OCI-LY1 (cell line): ENCODE results near the gene HAND2.

ENCODE experiments used
- H2AFZ ChIP-seq: fragments of 200-600 bp; sonication (generic), shearing (Covaris generic); 2 replicates; pipeline ENCODE4 v1.6.0; 2014; ENCODE audit warnings: antibody characterized with exemption, mild to moderate bottlenecking, low read length
- H3F3A ChIP-seq: fragments of 200-600 bp; sonication (generic), shearing (Covaris generic); 2 replicates; pipeline ENCODE4 v1.6.0; 2014; ENCODE audit warnings: mild to moderate bottlenecking, antibody characterized with exemption, low read length, moderate library complexity; ENCODE audit not compliant: insufficient read depth
- H3K27ac ChIP-seq: fragments of 200-600 bp; sonication (generic); 2 replicates; pipeline ENCODE4 v1.5.1; 2014; ENCODE audit warnings: low read length, mixed run types, mild to moderate bottlenecking, low read depth; ENCODE audit not compliant: poor library complexity, severe bottlenecking
- H3K27me3 ChIP-seq: fragments of 200-600 bp; sonication (generic); 2 replicates; pipeline ENCODE4 v1.6.0; 2014; ENCODE audit warnings: antibody characterized with exemption, mild to moderate bottlenecking, low read length, moderate library complexity; ENCODE audit not compliant: insufficient read depth
- H3K36me3 ChIP-seq: fragments of 200-600 bp; sonication (generic); 2 replicates; pipeline ENCODE4 v1.6.1; 2014; ENCODE audit warnings: mild to moderate bottlenecking, antibody characterized with exemption, low read length, moderate library complexity, mixed read lengths; ENCODE audit not compliant: insufficient read depth
- H3K4me1 ChIP-seq: fragments of 200-600 bp; sonication (generic); 2 replicates; pipeline ENCODE4 v1.5.1; 2014; ENCODE audit warnings: mild to moderate bottlenecking, low read length, moderate library complexity; ENCODE audit not compliant: insufficient read depth, severe bottlenecking
- H3K4me2 ChIP-seq: fragments of 200-600 bp; sonication (generic), shearing (Covaris generic); 2 replicates; pipeline ENCODE4 v1.6.1; 2014; ENCODE audit warnings: low read length
- H3K4me3 ChIP-seq: fragments of 200-600 bp; sonication (generic); 2 replicates; pipeline ENCODE4 v1.5.1; 2014; ENCODE audit warnings: low read length, low read depth, mild to moderate bottlenecking, mixed read lengths; ENCODE audit not compliant: poor library complexity, severe bottlenecking
- H3K79me2 ChIP-seq: fragments of 200-600 bp; shearing (Covaris generic); 2 replicates; pipeline ENCODE4 v1.6.1; 2016; ENCODE audit warnings: mixed run types, low read length, mixed read lengths; ENCODE audit not compliant: insufficient read depth
- H3K9ac ChIP-seq: fragments of 200-600 bp; sonication (generic), shearing (Covaris generic); 2 replicates; pipeline ENCODE4 v1.6.1; 2014; ENCODE audit warnings: mild to moderate bottlenecking, low read length, mixed read lengths
- H3K9me2 ChIP-seq: fragments of 200-600 bp; sonication (generic), shearing (Covaris generic); 2 replicates; pipeline ENCODE4 v1.6.1; 2014; ENCODE audit warnings: low read depth, mild to moderate bottlenecking, low read length, mixed read lengths
- H3K9me3 ChIP-seq: fragments of 200-600 bp; shearing (Covaris generic); 2 replicates; pipeline ENCODE4 v1.6.1; 2014; ENCODE audit warnings: low read length, mixed read lengths
- H4K20me1 ChIP-seq: fragments of 200-600 bp; sonication (generic), shearing (Covaris generic); 2 replicates; pipeline ENCODE4 v1.6.0; 2016; ENCODE audit warnings: mild to moderate bottlenecking, low read length; ENCODE audit not compliant: insufficient read depth
- CTCF ChIP-seq: fragments of 200-600 bp; sonication (generic), shearing (Covaris generic); IDR thresholded peaks from 2 replicates; pipeline ENCODE4 v1.5.1; 2017; ENCODE audit warnings: mild to moderate bottlenecking, antibody characterized with exemption, low read length, moderate library complexity, mixed read lengths
- EZH2 ChIP-seq: fragments of 200-600 bp; sonication (generic), shearing (Covaris generic); IDR thresholded peaks from 2 replicates; pipeline ENCODE4 v1.8.0; 2017; ENCODE audit warnings: borderline replicate concordance, mixed run types, mild to moderate bottlenecking, antibody characterized with exemption, low read length, moderate library complexity, mixed read lengths

Gene HAND2

GRCh38 chr4:173575482-173576152 is 45.6 kb upstream of the HAND2 start:
- Histone ChIP-seq H3K27me3 (no peaks in the 10 kb centered on the region), H3K36me3 (no peaks in the 10 kb centered on the region), H3K9me2 (no peaks in the 10 kb centered on the region), H4K20me1 (no peaks in the 10 kb centered on the region), H3F3A (no peaks in the 10 kb centered on the region), H2AFZ (no peak overlapping the region), H3K4me3 (no peak overlapping the region), H3K27ac (no peak overlapping the region), H3K9ac (no peak overlapping the region), H3K79me2 (no peaks in the 10 kb centered on the region), H3K9me3 (no peaks in the 10 kb centered on the region), H3K4me1 (no peaks in the 10 kb centered on the region), H3K4me2 (no peak overlapping the region)
- TF ChIP-seq CTCF = no peak
- TF ChIP-seq EZH2 = no peak

DNA sequence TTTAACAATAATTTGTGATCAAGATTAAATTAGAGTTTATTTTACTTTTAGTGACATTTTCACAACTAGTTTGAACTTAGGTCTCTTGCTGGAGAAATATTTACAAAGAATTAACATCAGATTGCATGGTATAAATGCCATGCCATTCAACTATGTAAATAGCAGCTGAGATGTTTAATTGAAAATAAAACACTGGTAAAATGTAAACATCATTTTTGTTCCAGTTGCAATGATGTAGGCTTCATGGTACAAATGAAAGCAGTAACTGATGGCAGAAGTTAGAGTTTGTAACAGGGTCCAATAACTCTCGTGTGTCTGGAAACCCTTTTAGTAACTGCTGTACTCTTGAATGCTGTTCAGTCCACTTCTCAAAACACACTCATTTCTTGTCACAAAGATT is 43.7 kb upstream of the HAND2 start:
- no peaks in the 10 kb centered on the region for H3K36me3 ChIP-seq
- no peaks in the 10 kb centered on the region for H3K79me2 ChIP-seq
- H3K4me1 ChIP-seq = no peaks in the 10 kb centered on the region
- no peaks in the 10 kb centered on the region for H4K20me1 ChIP-seq
- H3K27me3 ChIP-seq = no peaks in the 10 kb centered on the region
- H3K4me3 ChIP-seq = no peak overlapping the region
- H3K9me3 ChIP-seq = no peaks in the 10 kb centered on the region
- H3K4me2 ChIP-seq = no peak overlapping the region
- no peaks in the 10 kb centered on the region for H3K9me2 ChIP-seq
- TF ChIP-seq CTCF = no peak
- no peak for TF ChIP-seq EZH2
- no peaks in the 10 kb centered on the region for H3F3A ChIP-seq
- H2AFZ ChIP-seq = no peak overlapping the region
- no peak overlapping the region for H3K27ac ChIP-seq
- no peak overlapping the region for H3K9ac ChIP-seq

DNA sequence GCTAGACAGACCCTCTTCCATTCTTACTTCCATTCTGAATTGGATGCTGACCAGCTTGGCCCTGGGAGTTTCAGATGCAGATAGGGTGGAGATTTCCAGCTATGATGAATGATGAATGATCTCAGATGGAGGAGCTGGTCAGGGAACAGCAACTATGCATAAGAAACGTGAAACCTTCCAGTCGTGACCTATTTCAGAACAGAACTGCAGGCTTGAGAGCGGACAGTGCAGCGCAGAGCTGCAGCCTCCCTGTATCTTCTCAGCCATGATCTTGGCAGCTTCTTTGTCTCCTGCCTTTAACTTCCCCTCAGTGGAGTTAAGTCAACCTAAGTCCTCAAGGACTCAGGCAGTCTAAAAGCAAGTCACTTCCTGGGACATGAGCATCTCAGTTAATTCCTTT is 43.3 kb upstream of the HAND2 start:
- H3K4me1 ChIP-seq = no peaks in the 10 kb centered on the region
- H3K79me2 ChIP-seq = no peaks in the 10 kb centered on the region
- no peaks in the 10 kb centered on the region for H3K27me3 ChIP-seq
- TF ChIP-seq EZH2 (no peak), CTCF (no peak)
- H2AFZ ChIP-seq = no peak overlapping the region
- no peak overlapping the region for H3K9ac ChIP-seq
- no peak overlapping the region for H3K4me3 ChIP-seq
- H3K9me3 ChIP-seq = no peaks in the 10 kb centered on the region
- no peaks in the 10 kb centered on the region for H3K36me3 ChIP-seq
- no peaks in the 10 kb centered on the region for H3F3A ChIP-seq
- no peaks in the 10 kb centered on the region for H4K20me1 ChIP-seq
- H3K4me2 ChIP-seq = no peak overlapping the region
- H3K9me2 ChIP-seq = no peaks in the 10 kb centered on the region
- H3K27ac ChIP-seq = no peak overlapping the region
